Vagina (tissue), 2 donors: ENCODE data around the gene ACAT1. TPM values are rescaled to one million over a fixed set of nuclear protein-coding genes. Genes with fewer than 3 reads are reported as not detected.

Source experiments
- DNase-seq, 2 donors: peaks; one replicate each; pipeline ENCODE4 v3.0.0-alpha.2; 2017; ENCODE audit errors: extremely low spot score in 2 of 2
- H3K27ac ChIP-seq: fragments of 200-600 bp; sonication (generic); one replicate; pipeline ENCODE4 v1.5.1; 2019
- H3K27me3 ChIP-seq: fragments of 200-600 bp; sonication (generic); one replicate; pipeline ENCODE4 v1.5.1; 2019
- H3K36me3 ChIP-seq, 2 donors: fragments of 200-600 bp; sonication (generic); one replicate each; pipeline ENCODE4 v1.5.1; 2017 to 2019
- H3K4me1 ChIP-seq: fragments of 200-600 bp; sonication (generic); one replicate; pipeline ENCODE4 v1.5.1; 2019
- H3K4me3 ChIP-seq, 2 donors: fragments of 200-600 bp; sonication (generic); 1 replicate in 1 of 2; 2 replicates in 1 of 2; pipeline ENCODE4 v1.5.1; 2016 to 2019
- H3K9me3 ChIP-seq: fragments of 200-600 bp; sonication (generic); one replicate; pipeline ENCODE4 v1.5.1; 2019
- CTCF ChIP-seq, 3 experiments: fragments of 450-650 bp in 2 of 3; fragments of 200-600 bp in 1 of 3; sonication (generic) in 1 of 3; IDR thresholded peaks; one replicate each; pipeline ENCODE4 v1.5.1; 2017 to 2019; ENCODE audit warnings: antibody characterized with exemption in 3 of 3, mild to moderate bottlenecking in 2 of 3, moderate library complexity in 2 of 3
- POLR2A ChIP-seq, 2 donors: fragments of 450-650 bp; IDR thresholded peaks; one replicate each; pipeline ENCODE4 v1.6.1; 2017; ENCODE audit warnings: antibody characterized with exemption in 2 of 2, mild to moderate bottlenecking in 2 of 2, moderate library complexity in 2 of 2
- POLR2AphosphoS5 ChIP-seq, 2 donors: sonication (generic); formaldehyde crosslinking; IDR thresholded peaks; one replicate each; pipeline ENCODE4 v1.9.0; 2017; ENCODE audit warnings: antibody characterized with exemption in 2 of 2, mild to moderate bottlenecking in 2 of 2, low read depth in 1 of 2; ENCODE audit not compliant: insufficient read depth in 1 of 2
- intact Hi-C: fragments of 100-400 bp; cut with DNase I; formaldehyde crosslinking; loops from one replicate; pipeline ENCODE4 v1.15.1; 2023
- total RNA-seq: library from RNA; depleted of rRNA; stranded (reverse); fragments of >200 nt; gene quantifications from one replicate; pipeline ENCODE4 v1.2.3, GENCODE V29; 2016

The ACAT1 gene
- total RNA-seq, 1 donor from 2014 or later: 71.0 TPM

GRCh38 chr11:108142304-108142703 lies 20.9 kb downstream of the ACAT1 start:
- Histone ChIP-seq H3K4me1 (no peaks in the 10 kb centered on the region), H3K36me3 (peaks cover 0 to 63% of the 10 kb centered on the region in 2 donors), H3K4me3 (no peak overlapping the region), H3K27ac (no peak overlapping the region), H3K27me3 (no peaks in the 10 kb centered on the region), H3K9me3 (no peaks in the 10 kb centered on the region)
- intact Hi-C loops: no loop called here
- TF ChIP-seq POLR2AphosphoS5 (IDR thresholded peaks at IDR 0.05; ENCODE audit: insufficient read depth in 1 of 2, low read depth in 1 of 2) (no peak), CTCF (IDR thresholded peaks at IDR 0.05) (no peak), POLR2A (IDR thresholded peaks at IDR 0.05) (no peak)
- no peak for DNase-seq

- DNase-seq: no peak
- intact Hi-C loops: no loop called here
- Histone ChIP-seq H3K4me3 (no peak overlapping the region), H3K9me3 (no peaks in the 10 kb centered on the region), H3K36me3 (peaks cover 0 to 79% of the 10 kb centered on the region in 2 donors), H3K4me1 (no peaks in the 10 kb centered on the region), H3K27me3 (no peaks in the 10 kb centered on the region), H3K27ac (no peak overlapping the region)
- TF ChIP-seq POLR2AphosphoS5 (IDR thresholded peaks at IDR 0.05; ENCODE audit: insufficient read depth in 1 of 2, low read depth in 1 of 2) (no peak), CTCF (IDR thresholded peaks at IDR 0.05) (no peak), POLR2A (IDR thresholded peaks at IDR 0.05) (no peak)
Measured at GRCh38 chr11:108144615-108145014, 23.2 kb downstream of the ACAT1 start.

- Histone ChIP-seq H3K4me1 (no peaks in the 10 kb centered on the region), H3K9me3 (no peaks in the 10 kb centered on the region), H3K27ac (no peak overlapping the region), H3K4me3 (no peak overlapping the region), H3K27me3 (no peaks in the 10 kb centered on the region), H3K36me3 (peaks cover 0 to 76% of the 10 kb centered on the region in 2 donors)
- DNase-seq: no peak
- no peak for TF ChIP-seq CTCF (IDR thresholded peaks at IDR 0.05)
- no peak for TF ChIP-seq POLR2A (IDR thresholded peaks at IDR 0.05)
- TF ChIP-seq POLR2AphosphoS5 (IDR thresholded peaks at IDR 0.05; ENCODE audit: insufficient read depth in 1 of 2, low read depth in 1 of 2): no peak
- intact Hi-C loops: no loop called here
Measured at GRCh38 chr11:108147150-108147549, 25.8 kb downstream of the ACAT1 start.

- intact Hi-C loops: no loop called here
Measured at GRCh38 chr11:108148556-108148955, 27.2 kb downstream of the ACAT1 start.

More at GRCh38 chr11:108148556-108148955, 27.2 kb downstream of the ACAT1 start:
- Histone ChIP-seq H3K36me3 (peaks cover 0 to 62% of the 10 kb centered on the region in 2 donors), H3K27me3 (no peaks in the 10 kb centered on the region), H3K9me3 (no peaks in the 10 kb centered on the region), H3K4me3 (no peak overlapping the region), H3K27ac (no peak overlapping the region), H3K4me1 (no peaks in the 10 kb centered on the region)
- TF ChIP-seq POLR2A (IDR thresholded peaks at IDR 0.05) (no peak), POLR2AphosphoS5 (IDR thresholded peaks at IDR 0.05; ENCODE audit: insufficient read depth in 1 of 2, low read depth in 1 of 2) (no peak), CTCF (IDR thresholded peaks at IDR 0.05) (no peak)
- DNase-seq: no peak
